H1 (cell line): ENCODE results near the gene CXCL6. TPM values are rescaled to one million over a fixed set of nuclear protein-coding genes. Genes with fewer than 3 reads are reported as not detected.

Experiments
- CTCF ChIA-PET: fragments of 300-600 bp; sonication (Branson Sonifier 250); formaldehyde crosslinking; loops from one replicate; lab custom pipeline; 2021; ENCODE audit not compliant: partially characterized antibody; lab: Charles Lee
- POLR2A ChIA-PET: fragments of 300-600 bp; sonication (Branson Sonifier 250); formaldehyde crosslinking; loops from one replicate; lab custom pipeline; 2021; ENCODE audit warnings: inconsistent platforms; ENCODE audit not compliant: partially characterized antibody; lab: Charles Lee
- DNase-seq, 2 experiments: peaks; one replicate each; pipeline versions ENCODE4 v3.0.0 to v3.0.0-alpha.2; 2010 to 2022; ENCODE audit warnings: low spot score in 2 of 2, low read depth in 1 of 2, mixed read lengths in 1 of 2
- FAIRE-seq: peaks from 2 replicates; lab custom pipeline; 2011; peaks lifted over from hg19 to GRCh38; lab: Jason Lieb, UNC
- H2AFZ ChIP-seq: 2 replicates; pipeline ENCODE4 v1.8.1; 2012; ENCODE audit warnings: low read length, inconsistent platforms
- H2AK5ac ChIP-seq: 2 replicates; pipeline ENCODE4 v1.6.1; 2013; ENCODE audit warnings: low read depth, low read length
- H2BK120ac ChIP-seq: replicated peaks from 2 replicates; pipeline ENCODE3; 2013; ENCODE audit warnings: low read depth, low read length, inconsistent platforms
- H2BK12ac ChIP-seq: 2 replicates; pipeline ENCODE4 v1.6.1; 2013; ENCODE audit warnings: low read depth, low read length
- H2BK15ac ChIP-seq: 2 replicates; pipeline ENCODE4 v1.6.1; 2013; ENCODE audit warnings: low read length
- H2BK20ac ChIP-seq: 2 replicates; pipeline ENCODE4 v1.6.1; 2013; ENCODE audit warnings: low read length
- H2BK5ac ChIP-seq: 2 replicates; pipeline ENCODE4 v1.6.1; 2013; ENCODE audit warnings: low read depth, low read length
- H3K14ac ChIP-seq: 2 replicates; pipeline ENCODE4 v1.6.1; 2013; ENCODE audit warnings: inconsistent platforms; ENCODE audit not compliant: insufficient read length
- H3K18ac ChIP-seq: 2 replicates; pipeline ENCODE4 v1.6.1; 2013; ENCODE audit warnings: low read length; ENCODE audit errors: extremely low read depth
- H3K23ac ChIP-seq: 2 replicates; pipeline ENCODE4 v1.6.1; 2013; ENCODE audit warnings: inconsistent platforms; ENCODE audit not compliant: insufficient read length
- H3K23me2 ChIP-seq: 2 replicates; pipeline ENCODE4 v1.6.1; 2013; ENCODE audit warnings: low read depth, low read length
- H3K27ac ChIP-seq: 2 replicates; pipeline ENCODE4 v1.6.1; 2011; ENCODE audit warnings: low read depth, low read length, inconsistent platforms
- H3K27me3 ChIP-seq, 4 experiments: replicated peaks in 1 of 4; 1 replicate in 1 of 4; 2 replicates in 3 of 4; pipeline versions ENCODE4 v1.6.1 to v1.8.1; 2011 to 2013; ENCODE audit warnings: low read length in 3 of 4, mild to moderate bottlenecking in 3 of 4, inconsistent platforms in 2 of 4, mixed read lengths in 2 of 4, moderate library complexity in 1 of 4; ENCODE audit not compliant: control insufficient read depth in 3 of 4, insufficient read depth in 3 of 4; ENCODE audit errors: extremely low read depth in 1 of 4
- H3K36me3 ChIP-seq, 4 experiments: 2 replicates each; pipeline versions ENCODE4 v1.6.1 to v1.8.1; 2011 to 2013; ENCODE audit warnings: mild to moderate bottlenecking in 4 of 4, low read length in 3 of 4, moderate library complexity in 2 of 4, control low read depth in 1 of 4, inconsistent platforms in 1 of 4; ENCODE audit not compliant: insufficient read depth in 4 of 4, control insufficient read depth in 2 of 4
- H3K4ac ChIP-seq: replicated peaks from 2 replicates; pipeline ENCODE3; 2013; ENCODE audit warnings: low read length, low read depth, mixed read lengths, inconsistent platforms; ENCODE audit not compliant: insufficient read length
- H3K4me1 ChIP-seq, 4 experiments: replicated peaks in 1 of 4; 1 replicate in 1 of 4; 2 replicates in 3 of 4; pipeline versions ENCODE4 v1.6.1 to v1.8.1; 2011 to 2013; ENCODE audit warnings: low read length in 3 of 4, inconsistent platforms in 2 of 4, mixed read lengths in 1 of 4; ENCODE audit not compliant: insufficient read depth in 4 of 4, control insufficient read depth in 3 of 4
- H3K4me2 ChIP-seq, 2 experiments: 2 replicates each; pipeline versions ENCODE4 v1.6.1 to v1.8.1; 2011 to 2013; ENCODE audit warnings: low read depth in 2 of 2, low read length in 2 of 2, control low read depth in 1 of 2, inconsistent platforms in 1 of 2, mild to moderate bottlenecking in 1 of 2; ENCODE audit not compliant: insufficient read depth in 1 of 2
- H3K4me3 ChIP-seq, 4 experiments: fragments of 200-600, 300-600 bp in 1 of 4; sonication (generic), shearing (Covaris generic), sonication (Bioruptor Twin) in 1 of 4; 2 replicates each; pipeline versions ENCODE4 v1.5.1 to v1.8.1; 2011 to 2016; ENCODE audit warnings: low read length in 4 of 4, low read depth in 3 of 4, control low read depth in 2 of 4, inconsistent platforms in 2 of 4, mild to moderate bottlenecking in 2 of 4, mixed read lengths in 1 of 4, moderate library complexity in 1 of 4; ENCODE audit not compliant: insufficient read depth in 2 of 4; ENCODE audit errors: extremely low read depth in 1 of 4
- H3K56ac ChIP-seq: replicated peaks from 2 replicates; pipeline ENCODE3; 2013; ENCODE audit warnings: low read depth, mild to moderate bottlenecking, mixed read lengths, low read length, inconsistent platforms; ENCODE audit not compliant: insufficient read length
- H3K79me1 ChIP-seq: 2 replicates; pipeline ENCODE4 v1.6.1; 2013; ENCODE audit warnings: low read depth, low read length, control low read depth
- H3K79me2 ChIP-seq, 2 experiments: 2 replicates each; pipeline versions ENCODE4 v1.6.1 to v1.8.1; 2012 to 2013; ENCODE audit warnings: low read length in 2 of 2, mild to moderate bottlenecking in 2 of 2, inconsistent platforms in 1 of 2; ENCODE audit not compliant: insufficient read depth in 2 of 2, control insufficient read depth in 1 of 2
- H3K9ac ChIP-seq, 4 experiments: replicated peaks in 1 of 4; 1 replicate in 1 of 4; 2 replicates in 3 of 4; pipeline versions ENCODE4 v1.6.1 to v1.8.1; 2011 to 2013; ENCODE audit warnings: low read depth in 3 of 4, low read length in 3 of 4, control low read depth in 2 of 4, mild to moderate bottlenecking in 2 of 4, moderate library complexity in 2 of 4, inconsistent platforms in 1 of 4; ENCODE audit errors: extremely low read depth in 1 of 4
- H3K9me3 ChIP-seq, 2 experiments: 2 replicates each; pipeline versions ENCODE4 v1.6.1 to v1.8.1; 2012 to 2013; ENCODE audit warnings: mild to moderate bottlenecking in 2 of 2, moderate library complexity in 2 of 2, control low read depth in 1 of 2, inconsistent platforms in 1 of 2, low read depth in 1 of 2, low read length in 1 of 2, mixed read lengths in 1 of 2; ENCODE audit not compliant: insufficient read depth in 2 of 2
- H4K20me1 ChIP-seq, 2 experiments: replicated peaks in 1 of 2; 2 replicates each; pipeline versions ENCODE3 to v1.8.1; 2011 to 2013; ENCODE audit warnings: inconsistent platforms in 2 of 2, low read length in 2 of 2, mild to moderate bottlenecking in 1 of 2; ENCODE audit not compliant: insufficient read depth in 2 of 2, control insufficient read depth in 1 of 2
- H4K5ac ChIP-seq: 2 replicates; pipeline ENCODE4 v1.6.1; 2013; ENCODE audit warnings: low read length, low read depth, mixed read lengths, inconsistent platforms; ENCODE audit not compliant: insufficient read length
- H4K8ac ChIP-seq: 2 replicates; pipeline ENCODE4 v1.8.0; 2013; ENCODE audit warnings: mild to moderate bottlenecking, moderate library complexity, low read length, inconsistent platforms; ENCODE audit not compliant: insufficient read depth; ENCODE audit errors: extremely low read depth
- H4K91ac ChIP-seq: replicated peaks from 2 replicates; pipeline ENCODE3; 2013; ENCODE audit warnings: low read length, mixed read lengths, inconsistent platforms; ENCODE audit not compliant: insufficient read length
- ASH2L ChIP-seq: fragments of 200-600, 300-600 bp; sonication (generic); IDR thresholded peaks from one replicate; pipeline ENCODE4 v1.7.1; 2017; ENCODE audit warnings: low read length
- ATF2 ChIP-seq: IDR thresholded peaks from 2 replicates; pipeline ENCODE4 v1.6.1; 2012; ENCODE audit warnings: low read length, inconsistent platforms
- CREB1 ChIP-seq: IDR thresholded peaks from 2 replicates; pipeline ENCODE4 v1.6.1; 2012; ENCODE audit warnings: inconsistent platforms
- HDAC2 ChIP-seq, 2 experiments: fragments of 300-600 bp in 1 of 2; sonication (generic) in 1 of 2; IDR thresholded peaks; 2 replicates each; pipeline ENCODE4 v1.6.1; 2011 to 2012; ENCODE audit warnings: low read depth in 2 of 2, low read length in 2 of 2, mild to moderate bottlenecking in 2 of 2, moderate library complexity in 2 of 2, borderline replicate concordance in 1 of 2, inconsistent platforms in 1 of 2
- MAFK ChIP-seq: IDR thresholded peaks from 2 replicates; pipeline ENCODE4 v1.6.1; 2012; ENCODE audit warnings: low read depth, mild to moderate bottlenecking, improper control_type of control experiment, low read length
- MAX ChIP-seq: IDR thresholded peaks from 2 replicates; pipeline ENCODE4 v1.6.1; 2012; ENCODE audit warnings: inconsistent platforms
- RFX5 ChIP-seq: IDR thresholded peaks from 2 replicates; pipeline ENCODE4 v1.6.1; 2011; ENCODE audit warnings: low read depth, low read length, improper control_type of control experiment, borderline replicate concordance
- SIN3A ChIP-seq, 2 experiments: IDR thresholded peaks in 1 of 2; conservative IDR thresholded peaks in 1 of 2; 2 replicates each; pipeline ENCODE4 v1.6.1; 2011 to 2012; ENCODE audit warnings: low read length in 2 of 2, improper control_type of control experiment in 1 of 2, low read depth in 1 of 2, mild to moderate bottlenecking in 1 of 2
- SP1 ChIP-seq: IDR thresholded peaks from 2 replicates; pipeline ENCODE4 v1.6.1; 2011; ENCODE audit warnings: low read depth, low read length
- SRF ChIP-seq: IDR thresholded peaks from 2 replicates; pipeline ENCODE4 v1.6.1; 2011; ENCODE audit warnings: mild to moderate bottlenecking, low read depth, low read length, moderate library complexity
- TBP ChIP-seq: IDR thresholded peaks from 2 replicates; pipeline ENCODE4 v1.6.1; 2011; ENCODE audit warnings: low read depth, low read length, improper control_type of control experiment
- ZNF274 ChIP-seq: IDR thresholded peaks from 2 replicates; pipeline ENCODE4 v1.7.0; 2012; ENCODE audit warnings: low read length, borderline replicate concordance; ENCODE audit errors: extremely low read depth
- WGBS, 2 experiments: shearing (Covaris generic) in 1 of 2; methylation state at CpG; one replicate each; pipeline versions ENCODE4 v1.1.6 to v1.1.7; 2013 to 2015; ENCODE audit warnings: low lambda C conversion rate in 2 of 2, mixed read lengths in 2 of 2, inconsistent platforms in 1 of 2, low coverage in 1 of 2, missing lambda C conversion rate in 1 of 2; ENCODE audit not compliant: insufficient replicate concordance in 2 of 2, insufficient coverage in 1 of 2, insufficient read length in 1 of 2; ENCODE audit errors: extremely low coverage in 1 of 2, missing lambda C conversion rate in 1 of 2; 5-methylcytosine and 5-hydroxymethylcytosine counted together
- polyA plus RNA-seq, 7 experiments: library from polyadenylated mRNA; depleted of rRNA in 3 of 7; stranded (reverse) in 5 of 7; unstranded in 2 of 7; fragments of >200 nt in 5 of 7; fragments of 200-250 nt in 2 of 7; gene quantifications; 1 replicate in 5 of 7; 2 replicates in 1 of 7; 4 replicates in 1 of 7; pipeline versions ENCODE4 v1.2.1 to v1.2.3, GENCODE V29; 2011 to 2013; ENCODE audit warnings: missing spikeins in 2 of 7, mixed read lengths in 2 of 7
- total RNA-seq: library from RNA; stranded (reverse); fragmentation: NEBNext Ultra II Directional; extraction: Animal tissue kit (Norgen Biotek cat#: 25700); gene quantifications from 2 replicates; pipeline ENCODE4 v1.2.1, GENCODE V29; 2021

The CXCL6 gene
- total and polyA plus RNA-seq, 2 of the 8 experiments (the other 6 are each of a cell fraction or from before 2014, with no cell fraction given) = 6.3 to 8.0 TPM

DNA sequence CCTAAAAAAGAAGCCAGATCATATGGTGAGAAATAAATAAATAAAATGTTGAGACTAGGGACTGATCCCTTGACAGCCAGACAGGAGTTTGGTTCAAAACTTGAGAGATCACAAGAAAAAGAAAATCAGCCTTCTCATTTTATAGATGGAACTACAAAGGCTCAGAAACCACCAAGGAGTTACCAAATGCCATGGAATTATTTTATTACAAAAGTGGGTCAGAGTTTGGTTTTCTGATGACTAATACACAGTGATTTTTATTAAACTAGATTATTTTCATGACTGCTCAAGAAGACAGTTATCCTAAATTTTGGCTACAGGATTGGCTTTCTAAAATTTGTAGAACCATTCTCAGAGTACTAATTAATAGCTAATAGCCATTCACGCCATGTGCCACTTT is 38.9 kb downstream of the CXCL6 start:
- Histone ChIP-seq H3K27me3 (peaks cover 0 to 1% (median 0%) of the 10 kb centered on the region in 4 experiments; a peak in 1 of 7 replicates), H2BK15ac (no peak overlapping the region), H3K18ac (no peak overlapping the region), H3K79me1 (no peaks in the 10 kb centered on the region), H2AFZ (no peak overlapping the region), H3K9me3 (no peaks in the 10 kb centered on the region), H2AK5ac (no peak overlapping the region), H3K4me2 (no peak overlapping the region), H4K8ac (no peak overlapping the region), H4K5ac (no peak overlapping the region), H3K4ac (no peak overlapping the region), H4K91ac (no peak overlapping the region), H3K4me1 (no peaks in the 10 kb centered on the region), H3K14ac (no peak overlapping the region), H2BK5ac (no peak overlapping the region), H3K4me3 (no peak overlapping the region), H2BK20ac (no peak overlapping the region), H4K20me1 (no peaks in the 10 kb centered on the region), H3K56ac (no peak overlapping the region), H3K23ac (no peak overlapping the region), H3K36me3 (no peaks in the 10 kb centered on the region), H2BK120ac (no peak overlapping the region), H3K9ac (no peak overlapping the region), H2BK12ac (no peak overlapping the region), H3K23me2 (no peaks in the 10 kb centered on the region), H3K79me2 (no peaks in the 10 kb centered on the region), H3K27ac (no peak overlapping the region)
- 100% methylated on average over 1 of the region's 1 CpG; no CpG with 5 or more reads in 1 of the 2 experiments for WGBS, 2 experiments
- CTCF ChIA-PET = interaction anchor here (1.0 to 1.4 kb wide), 2 partner anchors 10 to 15 kb away, joined by 3 read pairs; no protein-coding TSS in a partner anchor
- TF ChIP-seq HDAC2 (IDR thresholded peaks at IDR 0.05; ENCODE audit: borderline replicate concordance in 1 of 2, low read depth in 2 of 2, low read length in 2 of 2) (no peak), ZNF274 (no peak), SP1 (no peak), SRF (no peak), CREB1 (no peak), ATF2 (no peak), TBP (no peak), MAX (no peak), RFX5 (no peak), ASH2L (no peak), MAFK (no peak), SIN3A (conservative IDR thresholded peaks at IDR 0.05 in 1 of 2, IDR thresholded peaks at IDR 0.05 in 1 of 2; ENCODE audit: low read depth in 1 of 2, low read length in 2 of 2) (no peak)
- DNase-seq (no peak), FAIRE-seq (no peak)
- POLR2A ChIA-PET = no interaction called here
